ENCODE measurements around the gene C19orf12.
A peak's percentile ranks its signal among the peaks of the same experiment; 100 is the strongest.

C19orf12 gene

DNA sequence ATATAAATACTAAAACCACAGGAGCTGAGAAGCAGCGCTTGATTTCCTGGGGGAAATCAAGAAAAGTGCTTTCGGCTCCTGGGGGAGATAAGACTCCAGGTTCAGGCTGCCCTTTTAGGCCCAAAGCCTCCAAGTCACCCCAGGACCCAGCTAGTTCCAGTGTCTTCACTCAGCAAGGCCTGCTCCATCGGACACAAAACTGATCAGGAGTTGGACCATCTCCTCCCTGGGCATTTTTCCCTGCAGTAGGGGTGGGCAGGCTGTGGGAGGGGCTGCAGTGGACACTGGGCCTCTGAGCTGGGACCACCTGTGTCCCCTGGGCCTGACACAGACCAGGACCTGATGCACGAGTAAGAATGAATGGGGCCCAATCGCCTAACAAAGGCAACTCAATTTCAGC is 15.2 kb downstream of the C19orf12 start:
- no peak for DNase-seq (ENCODE audit: extremely low read depth in 1 of 2, low read depth in 1 of 2)

GRCh38 chr19:29697523-29698261 is 17.4 kb downstream of the C19orf12 start:
- no peak for DNase-seq (ENCODE audit: extremely low read depth in 1 of 2, low read depth in 1 of 2)

DNA sequence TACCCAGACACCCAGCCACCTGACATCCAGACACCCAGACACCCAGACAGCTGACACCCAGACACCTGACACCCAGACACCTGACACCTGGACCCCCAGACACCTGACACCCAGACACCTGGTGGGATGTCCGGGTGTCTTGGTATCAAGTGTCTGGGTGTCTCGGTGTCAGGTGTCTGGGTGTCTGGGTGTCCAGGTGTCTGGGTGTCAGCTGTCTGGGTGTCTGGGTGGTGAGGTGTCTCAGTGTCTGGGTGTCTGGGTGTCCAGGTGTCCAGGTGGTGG is 18.6 kb downstream of the C19orf12 start:
- DNase-seq (ENCODE audit: extremely low read depth in 1 of 2, low read depth in 1 of 2), result no peak

DNA sequence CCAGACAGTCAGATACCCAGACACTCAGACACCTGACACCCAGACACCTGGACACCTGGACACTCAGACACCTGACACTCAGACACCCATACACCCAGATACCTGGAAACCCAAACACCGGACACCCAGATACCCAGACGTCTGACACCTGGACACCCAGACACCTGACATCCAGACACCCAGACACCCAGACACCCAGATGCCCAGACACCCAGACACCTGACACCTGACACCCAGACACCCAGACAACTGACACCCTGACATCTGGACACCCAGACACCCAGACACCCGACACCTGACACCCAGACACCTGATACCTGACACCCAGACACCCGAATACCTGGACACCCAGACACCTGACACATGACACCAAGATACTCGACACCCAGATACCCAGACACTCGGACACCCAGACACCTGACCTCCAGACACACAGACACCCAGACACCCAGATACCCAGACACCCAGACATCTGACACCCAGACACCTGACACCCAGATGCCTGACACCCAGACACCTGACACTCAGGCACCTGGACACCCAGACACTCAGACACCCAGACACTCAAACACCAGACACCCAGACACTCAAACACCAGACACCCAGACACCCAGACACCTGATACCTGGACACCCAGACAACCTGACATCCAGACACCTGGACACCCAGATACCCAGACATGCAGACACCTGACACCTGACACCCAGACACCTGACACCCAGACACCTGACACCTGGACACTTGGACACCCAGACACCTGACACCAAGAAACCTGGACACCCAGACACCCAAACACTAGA is 19.1 kb downstream of the C19orf12 start:
- DNase-seq (ENCODE audit: extremely low read depth in 1 of 2, low read depth in 1 of 2), result no peak

GRCh38 chr19:29694669-29695627 is 20.1 kb downstream of the C19orf12 start:
- peak in 1 of 2 donors; percentile 76 for DNase-seq (ENCODE audit: extremely low read depth in 1 of 2, low read depth in 1 of 2)

GRCh38 chr19:29694161-29694560 is 20.9 kb downstream of the C19orf12 start:
- DNase-seq (ENCODE audit: extremely low read depth in 1 of 2, low read depth in 1 of 2), result no peak

DNA sequence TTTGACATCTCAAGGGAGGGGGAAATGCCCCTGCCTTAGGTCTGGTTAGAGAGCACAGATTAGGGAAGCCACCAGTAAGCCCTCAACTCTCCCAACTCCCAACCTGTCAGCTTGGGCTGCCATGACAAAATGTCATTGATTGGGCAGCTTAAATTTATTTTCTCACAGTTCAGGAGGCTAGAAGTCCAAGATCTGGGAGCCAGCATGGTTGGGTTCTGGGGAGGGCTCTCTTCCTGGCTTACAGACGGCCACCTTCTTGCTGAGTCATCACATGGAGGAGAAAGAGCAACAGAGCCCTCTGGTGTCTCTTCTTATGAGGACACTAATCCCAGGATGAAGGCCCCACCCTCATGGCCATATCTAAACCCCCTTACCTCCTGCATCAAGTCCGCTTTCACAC is 24.2 kb downstream of the C19orf12 start:
- no peak for DNase-seq (ENCODE audit: extremely low read depth in 1 of 2, low read depth in 1 of 2)

GRCh38 chr19:29687897-29688728 is 26.9 kb downstream of the C19orf12 start:
- DNase-seq (ENCODE audit: extremely low read depth in 1 of 2, low read depth in 1 of 2), result no peak

DNA sequence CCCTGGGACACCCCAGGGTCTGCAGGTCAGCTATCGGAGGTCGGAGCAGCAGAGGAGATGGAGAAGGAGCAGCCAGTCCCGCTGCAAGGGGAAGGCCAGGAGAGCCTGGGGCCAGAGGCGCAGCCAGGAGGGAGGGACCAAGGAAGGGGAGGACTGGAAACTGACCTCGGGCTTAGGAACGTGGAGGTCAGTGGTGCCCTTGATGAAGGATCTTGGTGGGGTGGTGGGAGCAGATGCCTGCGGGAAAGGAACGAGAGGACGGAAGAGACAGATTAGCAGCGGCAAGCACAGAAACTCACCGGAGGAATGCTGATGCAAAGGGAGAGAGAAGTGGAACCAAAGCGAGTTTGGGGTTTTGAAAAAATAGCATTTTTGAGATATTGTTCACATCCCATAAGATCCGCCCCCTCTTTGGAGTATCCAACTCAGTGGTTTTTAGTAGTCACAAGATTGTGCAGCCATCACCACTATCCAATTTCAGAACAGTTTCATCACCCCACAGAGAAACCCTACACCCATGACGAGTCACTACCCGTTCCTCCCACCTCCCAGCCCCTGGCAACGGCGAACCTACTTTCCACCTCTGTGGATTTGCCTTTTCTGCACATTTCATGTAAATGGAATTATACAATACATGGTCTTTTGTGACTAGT is 27.7 kb downstream of the C19orf12 start:
- DNase-seq (ENCODE audit: extremely low read depth in 1 of 2, low read depth in 1 of 2), result no peak

DNA sequence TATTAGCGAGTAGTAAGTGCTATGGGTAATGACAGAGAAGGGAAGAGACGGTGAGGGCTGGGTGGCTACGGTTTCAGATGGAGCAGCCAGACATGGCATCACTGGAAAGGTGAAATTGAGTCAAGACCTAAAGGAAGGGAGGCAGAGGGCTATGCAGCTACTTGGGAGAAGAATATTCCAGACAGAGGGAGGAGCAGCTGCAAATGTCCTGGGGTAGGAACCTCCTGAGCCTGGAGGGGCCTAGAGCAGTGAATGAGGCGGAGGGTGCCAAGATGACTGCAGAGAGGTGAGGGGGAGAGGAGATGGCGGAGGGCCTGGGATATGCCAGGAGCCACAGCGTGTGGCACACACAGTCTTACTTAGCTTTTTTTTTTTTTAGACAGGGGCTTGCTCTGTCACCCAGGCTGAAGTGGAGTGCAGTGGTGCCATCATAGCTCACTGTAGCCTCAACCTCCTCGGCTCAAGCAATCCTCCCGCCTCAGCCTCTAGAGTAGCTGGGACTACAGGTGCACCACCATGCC is 28.7 kb downstream of the C19orf12 start:
- no peak for DNase-seq (ENCODE audit: extremely low read depth in 1 of 2, low read depth in 1 of 2)

- no peak for DNase-seq (ENCODE audit: extremely low read depth in 1 of 2, low read depth in 1 of 2)
Observed at GRCh38 chr19:29685326-29685725, 29.7 kb downstream of the C19orf12 start.

- DNase-seq (ENCODE audit: extremely low read depth in 1 of 2, low read depth in 1 of 2), result no peak
Observed at GRCh38 chr19:29683009-29683408, 32.1 kb downstream of the C19orf12 start.

DNA sequence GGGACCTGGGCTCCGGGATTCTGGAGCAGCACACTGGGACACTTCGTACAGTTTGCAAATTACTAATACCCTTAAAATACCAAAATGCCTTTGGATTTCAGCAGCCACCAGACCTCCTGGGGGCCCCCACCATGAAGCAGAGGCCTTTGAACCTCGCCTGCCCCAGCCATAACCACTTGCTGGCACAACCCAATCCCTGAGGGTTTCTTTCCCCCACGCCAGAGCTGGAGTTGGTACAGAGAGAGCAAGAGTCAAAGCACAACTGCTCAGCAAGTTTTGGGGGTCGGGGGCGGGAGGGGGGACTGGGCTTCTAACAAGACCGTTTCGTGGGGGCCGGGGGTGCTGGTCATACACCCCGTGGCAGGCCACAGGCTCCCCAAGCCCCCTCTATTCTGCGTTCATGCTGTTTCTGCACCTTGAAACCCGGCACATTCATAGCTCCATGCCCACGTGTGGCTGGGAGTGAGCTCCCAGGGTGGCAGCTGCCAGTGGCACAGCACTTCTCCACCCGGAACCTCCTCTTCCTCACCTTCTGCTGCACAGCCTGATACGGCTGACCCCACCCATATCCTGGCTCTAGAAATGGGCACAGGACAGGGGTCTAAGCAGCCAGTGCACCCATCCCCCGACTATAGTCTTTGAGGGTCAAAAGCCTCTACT is 32.7 kb downstream of the C19orf12 start:
- DNase-seq (ENCODE audit: extremely low read depth in 1 of 2, low read depth in 1 of 2), result no peak

DNA sequence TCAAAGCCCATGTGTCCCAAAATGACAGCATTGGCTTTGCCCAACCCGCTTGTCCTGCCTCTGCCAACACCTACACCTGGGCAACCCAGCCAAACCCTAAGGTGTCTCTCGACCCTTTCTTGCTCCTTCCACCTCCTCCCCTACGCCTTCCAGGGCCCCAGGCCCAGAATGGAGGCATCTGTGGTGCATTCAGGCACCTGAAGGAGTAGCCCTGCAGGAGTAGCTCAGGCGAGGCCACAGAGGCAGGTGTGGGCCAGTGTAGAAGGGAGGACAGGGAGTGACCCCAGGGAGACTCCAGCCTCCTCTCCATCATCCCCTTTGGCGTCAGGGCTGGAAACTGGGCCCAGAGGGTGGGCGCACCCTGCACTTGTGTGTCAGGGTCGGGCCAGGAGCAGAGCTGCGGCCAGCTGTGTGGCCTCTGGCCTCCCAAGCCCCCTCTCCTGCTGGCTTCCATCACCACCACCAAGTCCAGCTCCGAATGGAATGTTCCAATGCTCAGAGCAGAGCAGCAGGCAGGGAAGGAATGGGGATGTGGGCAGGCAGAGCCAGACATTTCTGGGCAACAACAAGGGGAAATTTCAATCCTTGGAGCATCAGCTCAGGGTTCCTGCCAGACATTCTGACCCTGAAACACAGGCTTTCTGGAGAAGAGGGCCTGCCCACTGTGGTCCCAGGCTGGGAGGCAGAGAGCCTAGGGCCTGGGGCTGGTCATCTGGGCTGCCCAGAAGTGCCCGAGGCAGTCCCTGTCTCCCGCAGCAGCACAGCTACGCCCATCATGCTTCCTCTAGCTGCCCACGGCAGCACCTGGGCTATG is 33.4 kb downstream of the C19orf12 start:
- DNase-seq (ENCODE audit: extremely low read depth in 1 of 2, low read depth in 1 of 2), result no peak

GRCh38 chr19:29680937-29681336 is 34.1 kb downstream of the C19orf12 start:
- no peak for DNase-seq (ENCODE audit: extremely low read depth in 1 of 2, low read depth in 1 of 2)

DNA sequence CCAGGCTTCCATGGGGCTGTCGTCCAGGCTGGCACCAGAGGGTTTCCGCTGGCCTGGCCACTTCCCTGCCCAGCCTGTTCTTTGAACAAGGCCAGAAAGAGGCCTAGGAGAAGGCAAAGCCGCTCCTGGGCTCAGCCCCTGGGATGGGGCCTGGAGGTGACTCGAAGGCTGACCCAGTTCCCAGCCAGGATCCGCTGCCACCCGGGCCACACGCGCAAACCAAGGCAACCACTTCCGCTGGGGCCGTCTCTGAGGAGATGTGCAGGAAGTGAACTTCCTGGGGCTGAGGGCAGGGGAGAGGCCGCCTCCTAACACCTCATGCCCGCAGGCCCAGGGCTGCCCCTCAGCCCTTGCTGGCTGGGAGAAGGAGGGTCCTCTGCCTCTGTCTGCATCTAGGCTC is 34.6 kb downstream of the C19orf12 start:
- DNase-seq (ENCODE audit: extremely low read depth in 1 of 2, low read depth in 1 of 2), result peak; percentile 48 to 65

DNA sequence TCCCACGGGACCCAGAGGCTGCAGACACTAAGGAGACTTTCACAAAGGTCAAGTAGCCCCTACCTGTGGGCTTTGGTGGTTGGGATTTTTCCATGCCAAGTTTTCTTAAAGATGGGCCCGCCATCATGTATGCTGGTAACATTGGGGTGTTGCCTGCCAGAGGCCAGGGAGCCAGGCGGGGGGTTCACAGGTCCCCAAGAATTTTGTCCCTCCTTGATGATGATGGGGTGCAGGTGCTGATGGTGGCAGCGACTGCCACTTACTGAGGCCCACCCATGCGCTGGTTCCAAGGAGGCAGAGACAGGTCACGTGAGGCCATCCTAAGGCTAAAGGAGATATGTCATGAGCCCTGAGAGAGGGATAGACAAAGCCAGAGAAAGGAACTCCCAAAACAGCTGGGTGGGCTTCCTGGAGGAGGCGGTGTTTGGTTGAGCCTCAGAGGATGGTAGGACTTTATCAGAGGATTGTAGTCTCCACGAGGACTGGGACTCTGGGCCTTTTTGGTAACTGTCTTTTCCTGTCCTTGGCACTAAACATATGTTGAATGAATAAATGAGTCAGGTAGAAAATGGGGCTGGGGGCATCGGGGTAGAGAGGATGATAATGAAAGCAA is 35.4 kb downstream of the C19orf12 start:
- DNase-seq (ENCODE audit: extremely low read depth in 1 of 2, low read depth in 1 of 2), result no peak

- no peak for DNase-seq (ENCODE audit: extremely low read depth in 1 of 2, low read depth in 1 of 2)
Observed at GRCh38 chr19:29678484-29679106, 36.5 kb downstream of the C19orf12 start.

All from activated CD8-positive, alpha-beta memory T cell treated with anti-CD3 and anti-CD28 coated beads for 1 hour (primary cell).